C4-2B (cell line): Measurements from ENCODE around the gene PTGER2.

Experiments
- H3K27ac ChIP-seq: fragments of 450-650 bp; 2 replicates; pipeline ENCODE4 v1.5.1; 2017
- CTCF ChIP-seq: fragments of 450-650 bp; conservative IDR thresholded peaks from 2 replicates; pipeline ENCODE4 v1.5.1; 2017; ENCODE audit warnings: mild to moderate bottlenecking
- ZFX ChIP-seq: fragments of 450-650 bp; IDR thresholded peaks from 2 replicates; pipeline ENCODE4 v1.6.1; 2017

PTGER2 gene

GRCh38 chr14:52369305-52369801, 55.2 kb downstream of the PTGER2 start:
- no peak for TF ChIP-seq CTCF
- no peak for TF ChIP-seq ZFX

GRCh38 chr14:52370406-52370935, 56.4 kb downstream of the PTGER2 start:
- H3K27ac ChIP-seq, result no peak overlapping the region; the same call in 1 of the 2 replicates
- TF ChIP-seq CTCF, result no peak
- no peak for TF ChIP-seq ZFX

More at GRCh38 chr14:52369305-52369801, 55.2 kb downstream of the PTGER2 start:
- H3K27ac ChIP-seq, result no peak overlapping the region

- TF ChIP-seq CTCF, result no peak
- no peak for TF ChIP-seq ZFX
- H3K27ac ChIP-seq, result no peak overlapping the region
These were observed 63.8 kb downstream of the PTGER2 start for GRCh38 chr14:52377940-52378339.
